T-helper 1 cell treated with Interleukin-12 subunit alpha and Interleukin-12 subunit beta and Interleukin-4 antibody, amounts not matched to agents 30 μg/mL and 1 μg/mL, for 36 hours (primary cell): ENCODE measurements around the gene CHST1.

Experiments used
- H3K27ac Mint-ChIP-seq: one replicate; pipeline ENCODE4 v1.8.0; 2021; ENCODE audit warnings: mild to moderate bottlenecking, mixed read lengths
- H3K27me3 Mint-ChIP-seq: one replicate; pipeline ENCODE4 v1.8.0; 2021; ENCODE audit warnings: low read depth, mixed read lengths
- H3K36me3 Mint-ChIP-seq: one replicate; pipeline ENCODE4 v1.8.0; 2021; ENCODE audit warnings: low read depth, mixed read lengths
- H3K4me1 Mint-ChIP-seq: one replicate; pipeline ENCODE4 v1.8.0; 2021; ENCODE audit warnings: low read depth, mixed read lengths
- H3K4me3 Mint-ChIP-seq: one replicate; pipeline ENCODE4 v1.8.0; 2021; ENCODE audit warnings: mild to moderate bottlenecking, moderate library complexity, mixed read lengths
- H3K9me3 Mint-ChIP-seq: one replicate; pipeline ENCODE4 v1.8.0; 2021; ENCODE audit warnings: mixed read lengths

CHST1 gene

GRCh38 chr11:45618897-45619296 is 46.5 kb downstream of the CHST1 start:
- peaks cover 4% of the 10 kb centered on the region for H3K27me3 Mint-ChIP-seq
- H3K9me3 Mint-ChIP-seq: peaks cover 11% of the 10 kb centered on the region
- no peaks in the 10 kb centered on the region for H3K4me1 Mint-ChIP-seq
- H3K4me3 Mint-ChIP-seq: no peak overlapping the region
- H3K36me3 Mint-ChIP-seq: no peaks in the 10 kb centered on the region
- no peak overlapping the region for H3K27ac Mint-ChIP-seq

- peaks cover 11% of the 10 kb centered on the region for H3K9me3 Mint-ChIP-seq
- H3K27ac Mint-ChIP-seq: no peak overlapping the region
- H3K27me3 Mint-ChIP-seq: peaks cover 10% of the 10 kb centered on the region
- H3K4me1 Mint-ChIP-seq: no peaks in the 10 kb centered on the region
- H3K4me3 Mint-ChIP-seq: no peak overlapping the region
- no peaks in the 10 kb centered on the region for H3K36me3 Mint-ChIP-seq
Measured at GRCh38 chr11:45617871-45618601, 47.4 kb downstream of the CHST1 start.

- no peaks in the 10 kb centered on the region for H3K4me1 Mint-ChIP-seq
- H3K36me3 Mint-ChIP-seq: no peaks in the 10 kb centered on the region
- no peak overlapping the region for H3K4me3 Mint-ChIP-seq
- peaks cover 10% of the 10 kb centered on the region for H3K9me3 Mint-ChIP-seq
- H3K27ac Mint-ChIP-seq: no peak overlapping the region
- H3K27me3 Mint-ChIP-seq: peaks cover 11% of the 10 kb centered on the region
Measured at GRCh38 chr11:45616802-45617549, 48.4 kb downstream of the CHST1 start.

GRCh38 chr11:45615182-45615792 is 50.1 kb downstream of the CHST1 start:
- Mint-ChIP-seq H3K9me3 (peaks cover 7% of the 10 kb centered on the region), H3K4me1 (no peaks in the 10 kb centered on the region), H3K27me3 (peaks cover 11% of the 10 kb centered on the region), H3K36me3 (no peaks in the 10 kb centered on the region), H3K27ac (no peak overlapping the region), H3K4me3 (no peak overlapping the region)

- Mint-ChIP-seq H3K4me1 (no peaks in the 10 kb centered on the region), H3K27me3 (peaks cover 11% of the 10 kb centered on the region)
Measured at GRCh38 chr11:45614196-45614828, 51.1 kb downstream of the CHST1 start.

GRCh38 chr11:45610627-45611026 is 54.8 kb downstream of the CHST1 start:
- no peaks in the 10 kb centered on the region for H3K9me3 Mint-ChIP-seq
- no peaks in the 10 kb centered on the region for H3K4me1 Mint-ChIP-seq
- H3K36me3 Mint-ChIP-seq: no peaks in the 10 kb centered on the region
- H3K27me3 Mint-ChIP-seq: peaks cover 6% of the 10 kb centered on the region
- H3K4me3 Mint-ChIP-seq: no peak overlapping the region
- no peak overlapping the region for H3K27ac Mint-ChIP-seq

More at GRCh38 chr11:45614196-45614828, 51.1 kb downstream of the CHST1 start:
- H3K4me3 Mint-ChIP-seq: no peak overlapping the region
- H3K27ac Mint-ChIP-seq: no peak overlapping the region
- H3K9me3 Mint-ChIP-seq: peaks cover 2% of the 10 kb centered on the region
- no peaks in the 10 kb centered on the region for H3K36me3 Mint-ChIP-seq

GRCh38 chr11:45609902-45610301 is 55.5 kb downstream of the CHST1 start:
- Mint-ChIP-seq H3K27ac (no peak overlapping the region), H3K36me3 (no peaks in the 10 kb centered on the region), H3K9me3 (no peaks in the 10 kb centered on the region), H3K4me3 (no peak overlapping the region), H3K4me1 (no peaks in the 10 kb centered on the region), H3K27me3 (peaks cover 6% of the 10 kb centered on the region)

- H3K27me3 Mint-ChIP-seq: peaks cover 6% of the 10 kb centered on the region
- no peaks in the 10 kb centered on the region for H3K9me3 Mint-ChIP-seq
- H3K27ac Mint-ChIP-seq: no peak overlapping the region
- H3K36me3 Mint-ChIP-seq: no peaks in the 10 kb centered on the region
- H3K4me3 Mint-ChIP-seq: no peak overlapping the region
- H3K4me1 Mint-ChIP-seq: no peaks in the 10 kb centered on the region
Measured at GRCh38 chr11:45609337-45609736, 56.1 kb downstream of the CHST1 start.

GRCh38 chr11:45607995-45608394 is 57.4 kb downstream of the CHST1 start:
- Mint-ChIP-seq H3K9me3 (no peaks in the 10 kb centered on the region), H3K4me1 (no peaks in the 10 kb centered on the region), H3K36me3 (no peaks in the 10 kb centered on the region), H3K27me3 (peaks cover 14% of the 10 kb centered on the region), H3K27ac (no peak overlapping the region), H3K4me3 (no peak overlapping the region)

GRCh38 chr11:45606514-45607281 is 58.7 kb downstream of the CHST1 start:
- Mint-ChIP-seq H3K4me1 (no peaks in the 10 kb centered on the region), H3K36me3 (no peaks in the 10 kb centered on the region), H3K4me3 (no peak overlapping the region), H3K9me3 (no peaks in the 10 kb centered on the region), H3K27ac (no peak overlapping the region), H3K27me3 (peaks cover 15% of the 10 kb centered on the region)

GRCh38 chr11:45605051-45605450 is 60.4 kb downstream of the CHST1 start:
- no peaks in the 10 kb centered on the region for H3K4me1 Mint-ChIP-seq
- no peak overlapping the region for H3K4me3 Mint-ChIP-seq
- peaks cover 15% of the 10 kb centered on the region for H3K27me3 Mint-ChIP-seq

GRCh38 chr11:45603946-45604682 is 61.3 kb downstream of the CHST1 start:
- Mint-ChIP-seq H3K4me3 (no peak overlapping the region), H3K27ac (no peak overlapping the region), H3K27me3 (peaks cover 15% of the 10 kb centered on the region), H3K4me1 (no peaks in the 10 kb centered on the region), H3K9me3 (no peaks in the 10 kb centered on the region), H3K36me3 (no peaks in the 10 kb centered on the region)

More at GRCh38 chr11:45605051-45605450, 60.4 kb downstream of the CHST1 start:
- H3K36me3 Mint-ChIP-seq: no peaks in the 10 kb centered on the region
- H3K27ac Mint-ChIP-seq: no peak overlapping the region
- no peaks in the 10 kb centered on the region for H3K9me3 Mint-ChIP-seq

GRCh38 chr11:45599161-45599943 is 66.1 kb downstream of the CHST1 start:
- Mint-ChIP-seq H3K4me1 (no peaks in the 10 kb centered on the region), H3K36me3 (no peaks in the 10 kb centered on the region), H3K27ac (no peak overlapping the region), H3K4me3 (no peak overlapping the region), H3K9me3 (no peaks in the 10 kb centered on the region), H3K27me3 (peaks cover 19% of the 10 kb centered on the region)
